ENCODE data around the gene OBI1.

DNA sequence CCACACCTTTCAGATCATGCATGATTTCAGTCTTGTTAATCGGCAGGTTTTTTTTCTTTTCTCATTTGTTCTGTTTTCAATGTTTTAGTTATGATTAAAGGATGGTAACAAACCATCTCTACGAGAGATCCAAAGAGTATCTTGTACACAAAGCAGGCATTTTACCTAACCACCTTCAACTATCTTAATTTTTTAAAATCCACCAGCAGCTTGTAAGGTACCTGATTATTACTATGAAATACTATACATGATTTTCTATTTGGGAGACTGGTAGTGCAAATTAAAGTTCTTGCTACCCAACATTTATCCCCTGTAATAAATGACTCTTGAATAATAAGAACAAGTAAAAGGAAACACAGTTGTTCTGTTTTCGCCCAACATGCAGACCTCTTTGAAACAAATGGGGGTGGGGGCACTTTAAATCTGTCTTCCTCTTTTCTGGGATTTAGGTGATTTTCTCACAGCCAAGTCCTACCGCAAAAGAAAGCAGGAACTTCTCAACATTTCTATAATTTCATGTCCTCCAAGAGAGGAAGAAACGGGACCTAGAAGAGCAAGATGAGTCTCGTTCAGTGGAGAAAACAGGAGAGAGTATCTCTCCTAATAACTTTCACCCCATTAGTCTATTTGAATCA lies 59.2 kb downstream of the OBI1 start:
- TF ChIP-seq SPI1 (IDR thresholded peaks at IDR 0.05; ENCODE audit: low read depth, low read length) (no peak), TAF1 (IDR thresholded peaks at IDR 0.05; ENCODE audit: low read depth, low read length) (no peak), POLR2A (IDR thresholded peaks at IDR 0.05; ENCODE audit: low read depth, low read length) (no peak), POU2F2 (IDR thresholded peaks at IDR 0.05; ENCODE audit: low read depth, low read length) (no peak)
